Panc1 (cell line): Measurements from ENCODE around the gene IZUMO4. TPM values are rescaled to one million over a fixed set of nuclear protein-coding genes. Genes with fewer than 3 reads are reported as not detected.

Experiments used
- ATAC-seq: fragments of 200-7000 bp; cut with Tn5 transposase; 2 replicates; pipeline ENCODE4 v1.9.1; 2020; ENCODE audit warnings: mild to moderate bottlenecking, moderate library complexity
- BruUV-seq: library from RNA; stranded (reverse); fragments of 400-500 nt; replicated peaks from 2 replicates; lab custom pipeline; 2021; lab: Mats Ljungman, UMichigan
- CTCF ChIA-PET: fragments of 300-600 bp; sonication (Branson Sonifier 250); formaldehyde crosslinking; loops from one replicate; lab custom pipeline; 2022; ENCODE audit warnings: antibody characterized with exemption; lab: Charles Lee
- POLR2A ChIA-PET: fragments of 300-600 bp; sonication (Branson Sonifier 250); formaldehyde crosslinking; loops from one replicate; lab custom pipeline; 2022; ENCODE audit warnings: antibody characterized with exemption; lab: Charles Lee
- DNase-seq: peaks from one replicate; pipeline ENCODE4 v3.0.0-alpha.2; 2010; ENCODE audit warnings: low read depth, low spot score
- H3K27ac ChIP-seq: 2 replicates; pipeline ENCODE4 v1.5.1; 2011; ENCODE audit warnings: mild to moderate bottlenecking, low read length, inconsistent platforms
- H3K27me3 ChIP-seq: fragments of 200-500 bp; sonication (Bioruptor generic); 2 replicates; pipeline ENCODE4 v1.6.0; 2014; ENCODE audit warnings: low read length, inconsistent platforms; ENCODE audit not compliant: control insufficient read depth, insufficient read depth
- H3K36me3 ChIP-seq: fragments of 200-500 bp; sonication (Bioruptor generic); 2 replicates; pipeline ENCODE4 v1.5.1; 2014; ENCODE audit warnings: inconsistent platforms, mild to moderate bottlenecking, low read length, moderate library complexity; ENCODE audit not compliant: control insufficient read depth, insufficient read depth
- H3K4me1 ChIP-seq: 2 replicates; pipeline ENCODE4 v1.5.1; 2011; ENCODE audit warnings: inconsistent platforms, mild to moderate bottlenecking, low read length, moderate library complexity; ENCODE audit not compliant: control insufficient read depth, insufficient read depth
- H3K4me3 ChIP-seq, 2 experiments: 2 replicates each; pipeline ENCODE4 v1.5.1; 2011 to 2012; ENCODE audit warnings: low read depth in 2 of 2, low read length in 2 of 2, mild to moderate bottlenecking in 2 of 2, inconsistent platforms in 1 of 2, moderate library complexity in 1 of 2
- H3K9me3 ChIP-seq: fragments of 200-500 bp; sonication (Bioruptor generic); 2 replicates; pipeline ENCODE4 v1.5.1; 2014; ENCODE audit warnings: low read depth, mild to moderate bottlenecking, inconsistent platforms, low read length, moderate library complexity; ENCODE audit not compliant: control insufficient read depth, insufficient read depth
- POLR2AphosphoS5 ChIP-seq: IDR thresholded peaks from 2 replicates; pipeline ENCODE4 v1.6.1; 2012; ENCODE audit warnings: mild to moderate bottlenecking, low read depth, low read length, moderate library complexity
- SIN3A ChIP-seq: IDR thresholded peaks from 2 replicates; pipeline ENCODE4 v1.6.1; 2012; ENCODE audit warnings: low read depth, mild to moderate bottlenecking, low read length, moderate library complexity, borderline replicate concordance; ENCODE audit not compliant: insufficient read depth
- TCF7L2 ChIP-seq: IDR thresholded peaks from 2 replicates; pipeline ENCODE4 v1.6.1; 2011; ENCODE audit warnings: mild to moderate bottlenecking, low read depth, low read length, inconsistent platforms
- in situ Hi-C: cut with HindIII; loops from 2 replicates; pipeline ENCODE4 v1.10.0; 2016; ENCODE audit warnings: low sequenced_read_pairs, low pct_unique_long_range_greater_than_20kb
- intact Hi-C: fragments of 100-400 bp; cut with micrococcal nuclease; formaldehyde crosslinking; loops from one replicate; pipeline ENCODE4 v1.10.0; 2022; ENCODE audit not compliant: unreplicated experiment
- total RNA-seq: library from RNA; stranded (reverse); gene quantifications from one replicate; pipeline ENCODE4 v1.2.1, GENCODE V29; 2021; ENCODE audit not compliant: unreplicated experiment
- TF ChIP-seq, protein P1 (sequence below): fragments of 450-650 bp; IDR thresholded peaks from 2 replicates; pipeline ENCODE4 v1.5.1; 2017; ENCODE audit warnings: mild to moderate bottlenecking
- TF ChIP-seq, protein P2 (sequence below), 2 experiments: IDR thresholded peaks; 2 replicates each; pipeline ENCODE4 v1.6.1; 2011 to 2012; ENCODE audit warnings: low read depth in 2 of 2, control low read depth in 1 of 2, low read length in 1 of 2, mild to moderate bottlenecking in 1 of 2, moderate library complexity in 1 of 2; ENCODE audit not compliant: insufficient read depth in 1 of 2

IZUMO4 gene
- total RNA-seq, 1 experiment from 2014 or later = 5.4 TPM

DNA sequence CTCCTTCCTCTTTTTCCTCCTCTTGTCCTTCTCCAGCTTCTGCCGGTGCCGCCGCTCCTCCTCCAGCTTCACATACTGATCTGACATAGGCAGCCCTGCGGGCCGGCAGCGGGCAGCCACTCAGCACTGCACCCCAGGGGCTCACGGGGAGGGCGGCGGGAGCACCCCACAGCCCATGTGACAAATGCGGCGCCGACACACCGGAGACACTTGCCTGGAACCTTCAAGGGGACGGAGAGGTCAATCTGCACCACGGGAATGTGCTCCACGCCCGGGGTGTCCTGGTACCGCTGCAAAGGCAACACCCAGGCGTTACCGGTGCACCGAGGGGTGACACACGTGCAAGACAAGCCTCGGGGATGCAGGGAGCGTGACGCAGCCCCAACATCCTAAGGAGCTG lies 18.6 kb downstream of the IZUMO4 start:
- intact Hi-C loops = no loop called here
- no peak for ATAC-seq

DNA sequence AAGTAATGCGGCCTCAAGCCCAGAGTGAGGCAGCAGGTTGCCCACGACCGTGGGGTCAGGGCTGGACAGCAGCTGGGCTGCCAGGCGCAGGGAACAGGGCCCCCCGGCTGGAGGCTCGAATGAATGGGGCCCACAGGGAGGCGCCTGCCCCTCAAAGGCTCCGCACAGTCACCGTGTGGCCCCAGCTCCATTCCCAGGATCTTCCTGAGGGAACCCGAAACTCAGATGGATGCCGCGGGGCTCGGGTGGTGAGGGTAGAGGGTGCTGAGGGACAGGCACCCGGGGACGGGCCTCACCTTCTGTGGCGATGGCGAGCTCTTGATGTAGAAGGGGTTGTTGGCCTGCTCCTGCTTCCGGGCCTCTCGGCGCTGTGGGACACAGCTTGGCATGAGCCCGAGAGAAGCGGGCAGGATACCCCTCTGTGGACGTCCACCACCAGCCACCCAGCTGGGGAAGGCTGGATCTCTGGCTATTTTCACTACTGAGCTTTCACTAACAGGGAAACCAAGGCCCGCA lies 19.3 kb downstream of the IZUMO4 start:
- Histone ChIP-seq H3K4me3 (no peak overlapping the region), H3K9me3 (no peaks in the 10 kb centered on the region), H3K4me1 (no peaks in the 10 kb centered on the region), H3K36me3 (no peaks in the 10 kb centered on the region; the same call in 1 of the 2 replicates), H3K27me3 (no peaks in the 10 kb centered on the region), H3K27ac (no peak overlapping the region)
- TF ChIP-seq, protein P1, sequence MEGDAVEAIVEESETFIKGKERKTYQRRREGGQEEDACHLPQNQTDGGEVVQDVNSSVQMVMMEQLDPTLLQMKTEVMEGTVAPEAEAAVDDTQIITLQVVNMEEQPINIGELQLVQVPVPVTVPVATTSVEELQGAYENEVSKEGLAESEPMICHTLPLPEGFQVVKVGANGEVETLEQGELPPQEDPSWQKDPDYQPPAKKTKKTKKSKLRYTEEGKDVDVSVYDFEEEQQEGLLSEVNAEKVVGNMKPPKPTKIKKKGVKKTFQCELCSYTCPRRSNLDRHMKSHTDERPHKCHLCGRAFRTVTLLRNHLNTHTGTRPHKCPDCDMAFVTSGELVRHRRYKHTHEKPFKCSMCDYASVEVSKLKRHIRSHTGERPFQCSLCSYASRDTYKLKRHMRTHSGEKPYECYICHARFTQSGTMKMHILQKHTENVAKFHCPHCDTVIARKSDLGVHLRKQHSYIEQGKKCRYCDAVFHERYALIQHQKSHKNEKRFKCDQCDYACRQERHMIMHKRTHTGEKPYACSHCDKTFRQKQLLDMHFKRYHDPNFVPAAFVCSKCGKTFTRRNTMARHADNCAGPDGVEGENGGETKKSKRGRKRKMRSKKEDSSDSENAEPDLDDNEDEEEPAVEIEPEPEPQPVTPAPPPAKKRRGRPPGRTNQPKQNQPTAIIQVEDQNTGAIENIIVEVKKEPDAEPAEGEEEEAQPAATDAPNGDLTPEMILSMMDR = no peak
- no peak for TF ChIP-seq POLR2AphosphoS5
- TF ChIP-seq SIN3A = no peak
- no peak for TF ChIP-seq TCF7L2
- TF ChIP-seq, protein P2, sequence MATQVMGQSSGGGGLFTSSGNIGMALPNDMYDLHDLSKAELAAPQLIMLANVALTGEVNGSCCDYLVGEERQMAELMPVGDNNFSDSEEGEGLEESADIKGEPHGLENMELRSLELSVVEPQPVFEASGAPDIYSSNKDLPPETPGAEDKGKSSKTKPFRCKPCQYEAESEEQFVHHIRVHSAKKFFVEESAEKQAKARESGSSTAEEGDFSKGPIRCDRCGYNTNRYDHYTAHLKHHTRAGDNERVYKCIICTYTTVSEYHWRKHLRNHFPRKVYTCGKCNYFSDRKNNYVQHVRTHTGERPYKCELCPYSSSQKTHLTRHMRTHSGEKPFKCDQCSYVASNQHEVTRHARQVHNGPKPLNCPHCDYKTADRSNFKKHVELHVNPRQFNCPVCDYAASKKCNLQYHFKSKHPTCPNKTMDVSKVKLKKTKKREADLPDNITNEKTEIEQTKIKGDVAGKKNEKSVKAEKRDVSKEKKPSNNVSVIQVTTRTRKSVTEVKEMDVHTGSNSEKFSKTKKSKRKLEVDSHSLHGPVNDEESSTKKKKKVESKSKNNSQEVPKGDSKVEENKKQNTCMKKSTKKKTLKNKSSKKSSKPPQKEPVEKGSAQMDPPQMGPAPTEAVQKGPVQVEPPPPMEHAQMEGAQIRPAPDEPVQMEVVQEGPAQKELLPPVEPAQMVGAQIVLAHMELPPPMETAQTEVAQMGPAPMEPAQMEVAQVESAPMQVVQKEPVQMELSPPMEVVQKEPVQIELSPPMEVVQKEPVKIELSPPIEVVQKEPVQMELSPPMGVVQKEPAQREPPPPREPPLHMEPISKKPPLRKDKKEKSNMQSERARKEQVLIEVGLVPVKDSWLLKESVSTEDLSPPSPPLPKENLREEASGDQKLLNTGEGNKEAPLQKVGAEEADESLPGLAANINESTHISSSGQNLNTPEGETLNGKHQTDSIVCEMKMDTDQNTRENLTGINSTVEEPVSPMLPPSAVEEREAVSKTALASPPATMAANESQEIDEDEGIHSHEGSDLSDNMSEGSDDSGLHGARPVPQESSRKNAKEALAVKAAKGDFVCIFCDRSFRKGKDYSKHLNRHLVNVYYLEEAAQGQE (IDR thresholded peaks at IDR 0.05; ENCODE audit: insufficient read depth in 1 of 2, low read depth in 2 of 2, low read length in 1 of 2) = no peak
- no peak for DNase-seq
- ChIA-PET POLR2A (no interaction called here), CTCF (no interaction called here)
- intact Hi-C loops (no loop called here), in situ Hi-C loops (no loop called here)
- ATAC-seq = no peak
- BruUV-seq = no TSS peak

More for the DNA sequence above, 18.6 kb downstream of the IZUMO4 start:
- BruUV-seq = no TSS peak
- no peaks in the 10 kb centered on the region for H3K9me3 ChIP-seq
- no peaks in the 10 kb centered on the region for H3K36me3 ChIP-seq
- no peak overlapping the region for H3K27ac ChIP-seq
- ChIA-PET POLR2A (no interaction called here), CTCF (no interaction called here)
- H3K4me3 ChIP-seq = no peak overlapping the region
- H3K4me1 ChIP-seq = no peaks in the 10 kb centered on the region
- no peaks in the 10 kb centered on the region for H3K27me3 ChIP-seq
- no peak for DNase-seq
- in situ Hi-C loops = no loop called here
- no peak for TF ChIP-seq TCF7L2
- TF ChIP-seq POLR2AphosphoS5 = no peak
- TF ChIP-seq, protein P1 = no peak
- TF ChIP-seq SIN3A = no peak
- TF ChIP-seq, protein P2 (IDR thresholded peaks at IDR 0.05; ENCODE audit: insufficient read depth in 1 of 2, low read depth in 2 of 2, low read length in 1 of 2) = no peak
